ENCODE results near the gene GPR152. TPM values are rescaled to one million over a fixed set of nuclear protein-coding genes. Genes with fewer than 3 reads are reported as not detected.
A peak's percentile ranks its signal among the peaks of the same experiment; 100 is the strongest.
"Not testable (repeated sequence)": the region's sequence is repeated elsewhere in the genome, so short reads cannot be mapped to it uniquely, and the experiment has no call there.

The GPR152 gene
- total RNA-seq, 1 experiment from 2014 or later, result not detected

DNA sequence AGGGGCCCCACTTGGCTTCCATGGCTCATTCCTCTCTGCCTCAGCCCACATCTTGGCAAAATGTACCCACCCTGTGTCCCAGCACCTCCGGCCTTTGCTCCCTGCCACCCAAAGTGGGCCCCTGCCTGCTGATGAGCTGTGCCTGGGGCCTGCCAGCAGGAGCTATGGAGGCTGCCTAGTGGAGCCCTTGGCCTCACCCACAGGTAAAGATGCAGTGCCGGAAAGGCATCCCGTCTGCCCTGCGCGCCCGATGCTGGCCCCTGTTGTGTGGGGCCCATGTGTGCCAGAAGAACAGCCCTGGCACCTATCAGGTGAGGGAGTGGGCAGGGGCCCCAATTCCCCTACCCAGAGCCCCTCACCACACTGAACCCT, 47.3 kb downstream of the GPR152 start:
- Histone ChIP-seq H3K4me3 (ENCODE audit: low read length) (peak overlapping the region; percentile 93), H3K27me3 (ENCODE audit: low read length) (no peaks in the 10 kb centered on the region), H3K9ac (ENCODE audit: low read length) (peak overlapping the region; percentile 97), H3K9me2 (replicated peaks; ENCODE audit: insufficient read depth, low read length) (no peaks in the 10 kb centered on the region), H2AFZ (ENCODE audit: low read length) (no peak overlapping the region), H3K79me2 (ENCODE audit: low read length) (peaks cover 20% of the 10 kb centered on the region), H3K4me1 (ENCODE audit: low read length) (peaks cover 89% of the 10 kb centered on the region), H3K9me3 (ENCODE audit: low read length) (no peaks in the 10 kb centered on the region), H3K36me3 (ENCODE audit: insufficient read depth, low read length) (0 out of 2 replicates have a peak, but pooled peaks cover 2% of the 10 kb centered on the region), H3K27ac (ENCODE audit: low read length) (peak overlapping the region; percentile 92), H4K20me1 (ENCODE audit: insufficient read depth, low read depth, low read length) (peaks cover 11% of the 10 kb centered on the region; the same call in 1 of the 2 replicates), H3K4me2 (ENCODE audit: low read depth, low read length, poor library complexity, severe bottlenecking) (peak overlapping the region; percentile 96)
- DNase-seq, result no peak

DNA sequence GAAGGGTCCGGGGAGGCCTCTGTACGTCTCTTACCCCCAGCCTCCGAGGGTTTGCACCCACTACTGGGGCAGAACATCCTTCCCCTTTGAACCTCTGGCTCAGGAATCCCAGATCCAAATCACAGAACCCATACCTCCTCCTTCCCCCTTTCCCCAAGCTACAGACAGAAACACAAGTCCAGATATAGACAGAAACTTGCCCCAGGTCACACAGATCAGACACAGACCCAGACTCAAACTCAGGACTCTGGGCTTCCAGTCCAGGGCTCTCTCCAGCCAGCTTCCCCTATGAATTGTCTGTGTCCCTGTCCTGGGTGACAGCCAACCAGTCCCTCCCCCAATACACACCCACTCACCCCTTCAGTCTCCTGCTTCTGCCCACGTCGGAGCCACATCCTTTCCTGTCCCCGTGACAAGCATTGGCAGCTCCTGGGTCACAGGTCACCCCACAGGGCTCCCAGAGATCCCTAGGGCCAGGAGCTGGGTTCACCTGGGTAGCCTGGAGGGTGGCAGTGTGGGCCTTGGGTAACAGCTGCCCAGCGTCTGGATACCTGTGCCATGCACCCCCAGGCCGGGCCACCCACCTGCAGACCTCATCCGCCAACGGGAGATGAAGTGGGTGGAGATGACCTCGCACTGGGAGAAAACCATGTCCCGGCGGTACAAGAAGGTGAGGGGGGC, 47.9 kb downstream of the GPR152 start:
- no peaks in the 10 kb centered on the region for H3K27me3 ChIP-seq (ENCODE audit: low read length)
- H4K20me1 ChIP-seq (ENCODE audit: insufficient read depth, low read depth, low read length), result peaks cover 13% of the 10 kb centered on the region; the same call in 1 of the 2 replicates
- H3K79me2 ChIP-seq (ENCODE audit: low read length), result peaks cover 23% of the 10 kb centered on the region
- H3K27ac ChIP-seq (ENCODE audit: low read length), result peak overlapping the region; percentile 92
- H2AFZ ChIP-seq (ENCODE audit: low read length), result no peak overlapping the region
- 0 out of 2 replicates have a peak, but pooled peaks cover 4% of the 10 kb centered on the region for H3K36me3 ChIP-seq (ENCODE audit: insufficient read depth, low read length)
- H3K9me2 ChIP-seq (replicated peaks; ENCODE audit: insufficient read depth, low read length), result no peaks in the 10 kb centered on the region
- peak overlapping the region; percentile 97 for H3K9ac ChIP-seq (ENCODE audit: low read length)
- no peak for DNase-seq
- H3K4me3 ChIP-seq (ENCODE audit: low read length), result peak overlapping the region; percentile 93
- H3K9me3 ChIP-seq (ENCODE audit: low read length), result no peaks in the 10 kb centered on the region
- peak overlapping the region; percentile 96 for H3K4me2 ChIP-seq (ENCODE audit: low read depth, low read length, poor library complexity, severe bottlenecking)
- peaks cover 86% of the 10 kb centered on the region for H3K4me1 ChIP-seq (ENCODE audit: low read length)

GRCh38 chr11:67403085-67403484, 49.4 kb downstream of the GPR152 start:
- H2AFZ ChIP-seq (ENCODE audit: low read length); H3K9me3 ChIP-seq (ENCODE audit: low read length); H3K9me2 ChIP-seq (replicated peaks; ENCODE audit: insufficient read depth, low read length); H3K27me3 ChIP-seq (ENCODE audit: low read length); DNase-seq: not testable (repeated sequence)
- H3K9ac ChIP-seq (ENCODE audit: low read length), result peak overlapping the region; percentile 97
- H3K4me1 ChIP-seq (ENCODE audit: low read length), result peaks cover 75% of the 10 kb centered on the region
- peak overlapping the region; percentile 93 for H3K4me3 ChIP-seq (ENCODE audit: low read length)
- H3K4me2 ChIP-seq (ENCODE audit: low read depth, low read length, poor library complexity, severe bottlenecking), result peak overlapping the region; percentile 96
- H3K79me2 ChIP-seq (ENCODE audit: low read length), result peaks cover 31% of the 10 kb centered on the region
- H3K36me3 ChIP-seq (ENCODE audit: insufficient read depth, low read length), result peaks cover 16% of the 10 kb centered on the region; the same call in 1 of the 2 replicates
- peaks cover 13% of the 10 kb centered on the region; the same call in 1 of the 2 replicates for H4K20me1 ChIP-seq (ENCODE audit: insufficient read depth, low read depth, low read length)
- H3K27ac ChIP-seq (ENCODE audit: low read length), result peak overlapping the region; percentile 92

DNA sequence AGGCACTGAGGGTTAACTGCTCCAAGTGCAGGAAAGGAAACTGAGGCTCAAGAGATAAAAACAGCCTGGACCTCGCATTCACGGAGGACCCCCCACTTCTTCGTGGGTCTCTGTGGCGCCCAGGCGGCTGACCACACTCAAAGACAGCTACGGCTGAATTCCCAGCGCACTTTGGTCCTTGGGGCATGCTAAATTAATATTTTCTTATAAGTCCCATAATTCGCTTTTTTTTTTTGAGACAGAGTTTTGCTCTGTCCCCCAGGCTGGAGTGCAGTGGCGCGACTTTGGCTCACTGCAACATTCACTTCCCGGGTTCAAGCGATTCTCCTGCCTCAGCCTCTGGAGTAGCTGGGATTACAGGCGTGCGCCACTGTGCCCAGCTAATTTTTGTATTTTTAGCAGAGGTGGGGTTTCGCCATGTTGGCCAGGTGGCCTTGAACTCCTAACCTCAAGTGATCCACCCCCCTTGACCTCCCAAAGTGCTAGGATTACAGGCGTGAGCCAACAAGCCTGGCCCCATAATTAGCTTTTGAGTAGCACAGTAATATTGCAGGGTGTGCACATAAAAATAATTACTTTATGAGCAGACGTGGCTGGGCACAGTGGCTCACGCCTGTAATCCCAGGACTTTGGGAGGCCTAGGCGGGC, 50.2 kb downstream of the GPR152 start:
- H3K4me2 ChIP-seq (ENCODE audit: low read depth, low read length, poor library complexity, severe bottlenecking), result peak overlapping the region; percentile 87
- H3K9me3 ChIP-seq (ENCODE audit: low read length); H2AFZ ChIP-seq (ENCODE audit: low read length); DNase-seq; H3K9me2 ChIP-seq (replicated peaks; ENCODE audit: insufficient read depth, low read length); H3K27me3 ChIP-seq (ENCODE audit: low read length): not testable (repeated sequence)
- peaks cover 19% of the 10 kb centered on the region; the same call in 1 of the 2 replicates for H3K36me3 ChIP-seq (ENCODE audit: insufficient read depth, low read length)
- H3K4me3 ChIP-seq (ENCODE audit: low read length), result peak overlapping the region; percentile 65
- peaks cover 68% of the 10 kb centered on the region for H3K4me1 ChIP-seq (ENCODE audit: low read length)
- H3K79me2 ChIP-seq (ENCODE audit: low read length), result peaks cover 34% of the 10 kb centered on the region
- peaks cover 13% of the 10 kb centered on the region; the same call in 1 of the 2 replicates for H4K20me1 ChIP-seq (ENCODE audit: insufficient read depth, low read depth, low read length)
- H3K9ac ChIP-seq (ENCODE audit: low read length), result peak overlapping the region; percentile 75
- peak overlapping the region; percentile 92 for H3K27ac ChIP-seq (ENCODE audit: low read length)

- peak within 1 kb of the TSS; percentile 92 for H3K27ac ChIP-seq (ENCODE audit: low read length)
- H3K4me2 ChIP-seq (ENCODE audit: low read depth, low read length, poor library complexity, severe bottlenecking), result peak within 1 kb of the TSS; percentile 87
- no peaks in the 10 kb centered on the region for H3K9me2 ChIP-seq (replicated peaks; ENCODE audit: insufficient read depth, low read length)
- H3K36me3 ChIP-seq (ENCODE audit: insufficient read depth, low read length), result peaks cover 19% of the 10 kb centered on the region; the same call in 1 of the 2 replicates
- no peaks in the 10 kb centered on the region for H3K27me3 ChIP-seq (ENCODE audit: low read length)
- peaks cover 13% of the 10 kb centered on the region; the same call in 1 of the 2 replicates for H4K20me1 ChIP-seq (ENCODE audit: insufficient read depth, low read depth, low read length)
- no peak within 1 kb of the TSS for H2AFZ ChIP-seq (ENCODE audit: low read length)
- peak; percentile 96 for DNase-seq
- H3K79me2 ChIP-seq (ENCODE audit: low read length), result peaks cover 34% of the 10 kb centered on the region
- H3K9ac ChIP-seq (ENCODE audit: low read length), result peak within 1 kb of the TSS; percentile 88
- H3K4me3 ChIP-seq (ENCODE audit: low read length), result peak within 1 kb of the TSS; percentile 82
- H3K9me3 ChIP-seq (ENCODE audit: low read length), result no peaks in the 10 kb centered on the region
- peaks cover 61% of the 10 kb centered on the region for H3K4me1 ChIP-seq (ENCODE audit: low read length)
These were observed 50.9 kb downstream of the GPR152 start, which contains the start of gene PPP1CA for GRCh38 chr11:67401495-67402191. Gene PPP1CA (minus strand): TSS chr11:67401858. CDS start chr11:67401782, 76 bp downstream.

Small RNA genes within 50 kb of the gene (small RNA-seq; reads per million reads assigned to genes)
- not detected for gene MIR6752

Other genes starting within 250 kb of the GPR152 start
- 94.7 and 190 TPM in 2 replicates for gene GRK2, start 186.3 kb downstream of the GPR152 start, total RNA-seq (2014; rRNA removed; shearing (Covaris generic); ENCODE audit: low replicate concordance)
- 31.3 and 91.8 TPM in 2 replicates for gene ANKRD13D, start 163.4 kb downstream of the GPR152 start, total RNA-seq (2014; rRNA removed; shearing (Covaris generic); ENCODE audit: low replicate concordance)
- gene SSH3, start 149.2 kb downstream of the GPR152 start, total RNA-seq (2014; rRNA removed; shearing (Covaris generic); ENCODE audit: low replicate concordance), result 0.61 and 0.82 TPM in 2 replicates
- gene POLD4, start 99.2 kb downstream of the GPR152 start, total RNA-seq (2014; rRNA removed; shearing (Covaris generic); ENCODE audit: low replicate concordance), result 362 and 684 TPM in 2 replicates
- gene CLCF1, start 79.1 kb downstream of the GPR152 start, total RNA-seq (2014; rRNA removed; shearing (Covaris generic); ENCODE audit: low replicate concordance), result 6.4 and 13.9 TPM in 2 replicates
- gene RAD9A, start 60.7 kb downstream of the GPR152 start, total RNA-seq (2014; rRNA removed; shearing (Covaris generic); ENCODE audit: low replicate concordance), result 14.8 and 19.2 TPM in 2 replicates
- gene PPP1CA, start 50.9 kb downstream of the GPR152 start, total RNA-seq (2014; rRNA removed; shearing (Covaris generic); ENCODE audit: low replicate concordance), result 218 and 332 TPM in 2 replicates
- 52.4 and 122 TPM in 2 replicates for gene TBC1D10C, start 48.6 kb downstream of the GPR152 start, total RNA-seq (2014; rRNA removed; shearing (Covaris generic); ENCODE audit: low replicate concordance)
- 0.18 TPM in 1 of 2 replicates, not detected in the other for gene CARNS1, start 37.1 kb downstream of the GPR152 start, total RNA-seq (2014; rRNA removed; shearing (Covaris generic); ENCODE audit: low replicate concordance)
- gene RPS6KB2, start 24.2 kb downstream of the GPR152 start, total RNA-seq (2014; rRNA removed; shearing (Covaris generic); ENCODE audit: low replicate concordance), result 48.9 and 83.6 TPM in 2 replicates
- 161 and 348 TPM in 2 replicates for gene PTPRCAP, start 15.0 kb downstream of the GPR152 start, total RNA-seq (2014; rRNA removed; shearing (Covaris generic); ENCODE audit: low replicate concordance)
- 15.5 and 40.6 TPM in 2 replicates for gene CORO1B, start 9.3 kb downstream of the GPR152 start, total RNA-seq (2014; rRNA removed; shearing (Covaris generic); ENCODE audit: low replicate concordance)
- 0.29 TPM in 1 of 2 replicates, not detected in the other for gene CABP4, start 2.6 kb upstream of the GPR152 start, total RNA-seq (2014; rRNA removed; shearing (Covaris generic); ENCODE audit: low replicate concordance)
- 69.7 and 99.7 TPM in 2 replicates for gene TMEM134, start 16.5 kb upstream of the GPR152 start, total RNA-seq (2014; rRNA removed; shearing (Covaris generic); ENCODE audit: low replicate concordance)
- 51.8 and 119 TPM in 2 replicates for gene AIP, start 30.3 kb upstream of the GPR152 start, total RNA-seq (2014; rRNA removed; shearing (Covaris generic); ENCODE audit: low replicate concordance)
- gene PITPNM1, start 52.6 kb upstream of the GPR152 start, total RNA-seq (2014; rRNA removed; shearing (Covaris generic); ENCODE audit: low replicate concordance), result 79.6 and 149 TPM in 2 replicates
- 91.5 and 106 TPM in 2 replicates for gene CDK2AP2, start 55.4 kb upstream of the GPR152 start, total RNA-seq (2014; rRNA removed; shearing (Covaris generic); ENCODE audit: low replicate concordance)
- not detected in 2 replicates for gene CABP2, start 70.7 kb upstream of the GPR152 start, total RNA-seq (2014; rRNA removed; shearing (Covaris generic); ENCODE audit: low replicate concordance)
- 1,085 and 1,200 TPM in 2 replicates for gene GSTP1, start 131.1 kb upstream of the GPR152 start, total RNA-seq (2014; rRNA removed; shearing (Covaris generic); ENCODE audit: low replicate concordance)
- 145 and 304 TPM in 2 replicates for gene NDUFV1, start 154.2 kb upstream of the GPR152 start, total RNA-seq (2014; rRNA removed; shearing (Covaris generic); ENCODE audit: low replicate concordance)
- gene NUDT8, start 177.2 kb upstream of the GPR152 start, total RNA-seq (2014; rRNA removed; shearing (Covaris generic); ENCODE audit: low replicate concordance), result 10.4 and 35.4 TPM in 2 replicates
- gene TBX10, start 187.0 kb upstream of the GPR152 start, total RNA-seq (2014; rRNA removed; shearing (Covaris generic); ENCODE audit: low replicate concordance), result not detected in 2 replicates
- gene ACY3, start 198.0 kb upstream of the GPR152 start, total RNA-seq (2014; rRNA removed; shearing (Covaris generic); ENCODE audit: low replicate concordance), result 0.89 and 2.2 TPM in 2 replicates
- 1.6 and 1.8 TPM in 2 replicates for gene ALDH3B2, start 221.9 kb upstream of the GPR152 start, total RNA-seq (2014; rRNA removed; shearing (Covaris generic); ENCODE audit: low replicate concordance)